ENCODE measurements around the gene UTP11.
"Not testable (repeated sequence)": the region's sequence is repeated elsewhere in the genome, so short reads cannot be mapped to it uniquely, and the experiment has no call there.

The UTP11 gene

GRCh38 chr1:38030596-38031512, 18.3 kb downstream of the UTP11 start:
- H3K27me3 ChIP-seq (ENCODE audit: control insufficient read depth, insufficient read depth, low read length) = no peaks in the 10 kb centered on the region
- H3K9me3 ChIP-seq (replicated peaks; ENCODE audit: low read length) = no peaks in the 10 kb centered on the region
- peaks cover 36% of the 10 kb centered on the region for H3K4me1 ChIP-seq (ENCODE audit: control insufficient read depth, insufficient read depth, low read length)
- H3K4me3 ChIP-seq (ENCODE audit: low read length) = peak overlapping the region; percentile 23
- H3K9ac ChIP-seq (ENCODE audit: low read depth, low read length) = peak overlapping the region; percentile 2
- peaks cover 8% of the 10 kb centered on the region for H3K36me3 ChIP-seq (ENCODE audit: insufficient read depth, low read length)
- peak overlapping the region; percentile 59 for H3K4me2 ChIP-seq (ENCODE audit: low read length)

DNA sequence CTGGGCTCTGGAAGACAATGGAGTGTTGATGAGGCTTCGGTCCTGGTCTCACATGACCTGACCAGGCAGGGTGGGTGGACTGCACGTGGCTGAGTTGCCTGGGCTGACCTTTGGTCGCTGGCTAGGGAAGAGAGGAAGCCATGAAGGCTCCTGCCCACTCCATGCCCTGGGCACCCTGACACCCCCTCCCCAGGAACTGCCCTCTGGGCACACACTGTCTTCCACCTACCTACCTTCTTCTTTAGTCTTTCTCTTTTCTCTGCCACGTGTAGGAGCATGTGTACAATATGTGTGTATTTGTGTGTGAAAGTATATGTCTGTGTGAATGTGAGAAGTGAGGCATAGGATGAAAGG, 19.0 kb downstream of the UTP11 start:
- Histone ChIP-seq H3K9me3 (replicated peaks; ENCODE audit: low read length) (no peaks in the 10 kb centered on the region), H3K9ac (ENCODE audit: low read depth, low read length) (no peak overlapping the region), H3K27me3 (ENCODE audit: control insufficient read depth, insufficient read depth, low read length) (no peaks in the 10 kb centered on the region), H3K4me3 (ENCODE audit: low read length) (no peak overlapping the region), H3K4me2 (ENCODE audit: low read length) (no peak overlapping the region), H3K36me3 (ENCODE audit: insufficient read depth, low read length) (peaks cover 4% of the 10 kb centered on the region), H3K4me1 (ENCODE audit: control insufficient read depth, insufficient read depth, low read length) (peaks cover 36% of the 10 kb centered on the region)

GRCh38 chr1:38032992-38033391, 20.5 kb downstream of the UTP11 start:
- H3K4me2 ChIP-seq (ENCODE audit: low read length); H3K27me3 ChIP-seq (ENCODE audit: control insufficient read depth, insufficient read depth, low read length); H3K4me3 ChIP-seq (ENCODE audit: low read length); H3K36me3 ChIP-seq (ENCODE audit: insufficient read depth, low read length); H3K9ac ChIP-seq (ENCODE audit: low read depth, low read length); H3K9me3 ChIP-seq (replicated peaks; ENCODE audit: low read length): not testable (repeated sequence)
- H3K4me1 ChIP-seq (ENCODE audit: control insufficient read depth, insufficient read depth, low read length) = peaks cover 31% of the 10 kb centered on the region

GRCh38 chr1:38034871-38035270, 22.3 kb downstream of the UTP11 start:
- no peak overlapping the region for H3K9ac ChIP-seq (ENCODE audit: low read depth, low read length)
- H3K9me3 ChIP-seq (replicated peaks; ENCODE audit: low read length) = no peaks in the 10 kb centered on the region
- no peak overlapping the region for H3K4me3 ChIP-seq (ENCODE audit: low read length)
- H3K4me2 ChIP-seq (ENCODE audit: low read length) = no peak overlapping the region
- no peaks in the 10 kb centered on the region for H3K36me3 ChIP-seq (ENCODE audit: insufficient read depth, low read length)
- H3K4me1 ChIP-seq (ENCODE audit: control insufficient read depth, insufficient read depth, low read length) = peaks cover 23% of the 10 kb centered on the region
- no peaks in the 10 kb centered on the region for H3K27me3 ChIP-seq (ENCODE audit: control insufficient read depth, insufficient read depth, low read length)

DNA sequence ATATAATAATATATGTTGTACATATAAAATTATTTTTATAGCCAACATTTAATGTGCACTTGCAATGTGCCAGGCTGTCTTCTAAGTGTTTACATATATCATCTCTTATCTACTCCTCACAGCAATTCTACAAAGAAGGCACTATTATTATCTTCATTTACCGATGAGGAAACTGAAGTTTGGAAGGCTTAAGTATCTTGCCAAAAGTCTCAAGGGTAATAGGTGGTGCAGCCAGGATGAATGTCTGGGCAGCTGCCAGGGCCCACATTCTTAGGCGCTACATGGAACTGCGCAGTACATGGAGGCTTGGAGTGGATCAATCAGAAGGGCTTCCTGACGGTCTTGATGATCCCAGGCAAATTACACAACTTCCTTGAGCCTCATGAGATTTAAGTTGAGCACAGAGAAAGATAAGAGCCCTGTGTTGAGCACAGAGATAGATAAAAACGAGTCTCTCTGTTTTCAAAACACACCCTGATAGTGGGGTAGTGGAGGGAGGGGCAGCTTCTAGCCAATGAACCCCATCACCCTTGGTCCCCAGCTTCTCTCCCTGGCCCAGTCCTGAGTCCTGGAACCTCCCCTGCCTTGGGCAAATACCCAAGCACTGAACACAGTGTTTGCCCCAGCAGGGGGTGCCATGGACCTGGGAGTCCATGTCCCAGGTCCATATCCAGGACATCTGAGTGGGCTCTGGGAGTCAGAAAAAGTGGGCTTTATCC, 24.8 kb downstream of the UTP11 start:
- H3K4me1 ChIP-seq (ENCODE audit: control insufficient read depth, insufficient read depth, low read length) = peaks cover 11% of the 10 kb centered on the region
- no peaks in the 10 kb centered on the region for H3K36me3 ChIP-seq (ENCODE audit: insufficient read depth, low read length)
- no peak overlapping the region for H3K9ac ChIP-seq (ENCODE audit: low read depth, low read length)
- H3K9me3 ChIP-seq (replicated peaks; ENCODE audit: low read length) = no peaks in the 10 kb centered on the region
- no peak overlapping the region for H3K4me2 ChIP-seq (ENCODE audit: low read length)
- no peak overlapping the region for H3K4me3 ChIP-seq (ENCODE audit: low read length)
- H3K27me3 ChIP-seq (ENCODE audit: control insufficient read depth, insufficient read depth, low read length) = peaks cover 25% of the 10 kb centered on the region

- no peaks in the 10 kb centered on the region for H3K36me3 ChIP-seq (ENCODE audit: insufficient read depth, low read length)
- peak overlapping the region; percentile 61 for H3K4me2 ChIP-seq (ENCODE audit: low read length)
- H3K4me1 ChIP-seq (ENCODE audit: control insufficient read depth, insufficient read depth, low read length) = peaks cover 11% of the 10 kb centered on the region
- no peaks in the 10 kb centered on the region for H3K9me3 ChIP-seq (replicated peaks; ENCODE audit: low read length)
- peaks cover 39% of the 10 kb centered on the region for H3K27me3 ChIP-seq (ENCODE audit: control insufficient read depth, insufficient read depth, low read length)
- no peak overlapping the region for H3K4me3 ChIP-seq (ENCODE audit: low read length)
- H3K9ac ChIP-seq (ENCODE audit: low read depth, low read length) = no peak overlapping the region
Measured at GRCh38 chr1:38038861-38039260, 26.3 kb downstream of the UTP11 start.

DNA sequence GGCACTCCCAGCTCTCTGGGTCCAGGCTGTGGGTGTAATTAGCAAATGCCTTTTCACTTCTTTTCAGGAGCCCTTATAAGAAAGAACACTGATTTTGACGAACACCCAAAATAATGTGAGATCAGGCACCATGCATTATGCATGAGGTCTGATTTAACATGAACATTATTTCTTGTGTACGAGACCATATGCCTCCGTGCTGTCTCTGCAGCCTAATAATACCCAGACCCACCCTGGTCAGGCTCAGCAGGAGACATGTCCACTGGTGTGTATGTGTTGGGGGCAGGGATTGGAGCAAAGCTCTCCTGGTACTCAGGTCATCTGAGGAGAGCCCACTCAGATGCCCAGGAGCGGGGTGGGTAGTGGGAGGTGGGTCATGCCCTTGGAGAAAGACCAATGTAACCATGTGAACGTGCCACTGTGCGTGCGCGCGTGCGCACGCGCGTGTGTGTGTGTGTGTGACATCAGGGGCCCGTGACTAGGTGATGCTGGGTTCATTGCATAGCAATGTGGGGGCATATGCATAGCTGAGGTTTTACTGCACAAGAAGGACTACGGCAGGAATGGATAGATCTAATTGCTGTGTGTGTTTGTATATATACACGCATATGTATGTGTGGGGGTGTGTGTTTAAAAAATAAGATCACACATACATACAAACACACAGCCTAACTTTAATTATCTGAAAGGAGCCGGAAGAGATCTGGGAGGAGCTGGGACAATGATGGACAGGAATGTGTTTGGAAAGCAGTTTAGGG, 27.0 kb downstream of the UTP11 start:
- no peaks in the 10 kb centered on the region for H3K9me3 ChIP-seq (replicated peaks; ENCODE audit: low read length)
- no peak overlapping the region for H3K9ac ChIP-seq (ENCODE audit: low read depth, low read length)
- H3K27me3 ChIP-seq (ENCODE audit: control insufficient read depth, insufficient read depth, low read length) = peaks cover 46% of the 10 kb centered on the region
- peaks cover 11% of the 10 kb centered on the region for H3K4me1 ChIP-seq (ENCODE audit: control insufficient read depth, insufficient read depth, low read length)
- H3K4me2 ChIP-seq (ENCODE audit: low read length) = peak overlapping the region; percentile 61
- no peak overlapping the region for H3K4me3 ChIP-seq (ENCODE audit: low read length)
- no peaks in the 10 kb centered on the region for H3K36me3 ChIP-seq (ENCODE audit: insufficient read depth, low read length)

DNA sequence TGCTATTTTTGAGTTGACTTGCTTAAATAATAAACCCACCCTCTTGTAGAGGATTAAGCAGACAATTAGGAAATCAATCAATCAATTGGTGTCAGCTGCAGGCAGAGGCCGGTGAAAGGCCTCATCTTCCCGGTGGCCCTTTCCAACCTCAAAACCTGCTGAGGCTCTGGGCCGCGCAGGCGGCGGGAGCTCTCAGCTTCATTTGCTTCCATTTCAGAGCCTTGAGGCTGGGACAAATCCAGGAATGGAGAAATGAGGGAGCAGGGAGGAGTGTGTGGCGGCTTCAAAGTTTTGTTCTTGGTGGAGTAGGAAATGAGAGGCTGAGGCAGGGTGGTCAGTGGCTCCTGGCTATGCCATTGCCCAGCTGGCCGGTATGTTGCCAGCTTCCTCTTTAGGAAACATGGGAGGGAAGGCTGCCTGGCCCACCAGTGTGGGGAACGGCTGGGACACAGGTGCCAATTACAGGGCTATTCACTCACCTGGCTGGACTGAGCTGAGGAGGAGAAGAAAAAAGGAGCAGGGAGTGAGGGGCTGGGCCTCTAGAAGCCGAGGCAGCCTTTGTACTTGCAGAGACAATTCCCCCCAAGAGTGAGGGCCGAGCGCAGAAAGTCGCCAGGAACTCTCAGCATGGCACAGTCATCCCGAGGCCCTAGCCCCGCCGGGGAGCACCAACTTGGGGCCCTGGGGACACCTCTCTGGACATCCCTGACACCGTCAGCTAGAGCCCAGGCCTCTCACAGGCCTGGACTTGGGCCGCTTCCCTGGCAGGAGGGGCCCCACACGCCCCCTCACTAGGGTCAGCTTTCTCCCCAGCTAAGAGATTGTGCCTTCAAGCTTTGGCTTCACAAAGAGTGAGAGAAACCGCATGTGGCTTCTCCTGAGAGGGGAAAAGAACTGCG, 29.7 kb downstream of the UTP11 start:
- Histone ChIP-seq H3K4me2 (ENCODE audit: low read length) (no peak overlapping the region), H3K9me3 (replicated peaks; ENCODE audit: low read length) (no peaks in the 10 kb centered on the region), H3K4me3 (ENCODE audit: low read length) (no peak overlapping the region), H3K36me3 (ENCODE audit: insufficient read depth, low read length) (no peaks in the 10 kb centered on the region), H3K9ac (ENCODE audit: low read depth, low read length) (no peak overlapping the region), H3K27me3 (ENCODE audit: control insufficient read depth, insufficient read depth, low read length) (peaks cover 55% of the 10 kb centered on the region), H3K4me1 (ENCODE audit: control insufficient read depth, insufficient read depth, low read length) (peaks cover 15% of the 10 kb centered on the region)

- H3K27me3 ChIP-seq (ENCODE audit: control insufficient read depth, insufficient read depth, low read length) = peaks cover 59% of the 10 kb centered on the region
- no peak overlapping the region for H3K4me3 ChIP-seq (ENCODE audit: low read length)
Measured at GRCh38 chr1:38043036-38043747, 30.7 kb downstream of the UTP11 start.

More at GRCh38 chr1:38043036-38043747, 30.7 kb downstream of the UTP11 start:
- peaks cover 20% of the 10 kb centered on the region for H3K4me1 ChIP-seq (ENCODE audit: control insufficient read depth, insufficient read depth, low read length)
- no peak overlapping the region for H3K9ac ChIP-seq (ENCODE audit: low read depth, low read length)
- H3K36me3 ChIP-seq (ENCODE audit: insufficient read depth, low read length) = no peaks in the 10 kb centered on the region
- H3K9me3 ChIP-seq (replicated peaks; ENCODE audit: low read length) = no peaks in the 10 kb centered on the region
- H3K4me2 ChIP-seq (ENCODE audit: low read length) = no peak overlapping the region
